Right lobe of liver (tissue), 4 donors: ENCODE measurements around the gene OR5D16.
"Not testable (repeated sequence)": the region's sequence is repeated elsewhere in the genome, so short reads cannot be mapped to it uniquely, and the experiment has no call there.

ENCODE experiments used
- CTCF ChIP-seq, 4 donors: fragments of 200-600 bp in 3 of 4; fragments of 450-650 bp in 1 of 4; IDR thresholded peaks; one replicate each; pipeline versions ENCODE4 v1.5.1 to v1.8.0; 2016 to 2022; ENCODE audit warnings: antibody characterized with exemption in 4 of 4, mild to moderate bottlenecking in 2 of 4
- POLR2A ChIP-seq: fragments of 450-650 bp; IDR thresholded peaks from one replicate; pipeline ENCODE4 v1.6.1; 2017; ENCODE audit warnings: antibody characterized with exemption, mild to moderate bottlenecking
- donor health status: DM: no; HTN: no; CAD: no.
- donor health status: DM: no; HTN: no; CAD: no.
- donor health status: DM: no; HTN: yes; CAD: no.

GRCh38 chr11:55884995-55885394, 46.4 kb downstream of the OR5D16 start:
- TF ChIP-seq CTCF (IDR thresholded peaks at IDR 0.05); POLR2A: not testable (repeated sequence)
